Measurements from ENCODE around the gene RRP7A.

GRCh38 chr22:42544686-42545085 lies 25.1 kb upstream of the RRP7A start:
- TF ChIP-seq, protein P1, sequence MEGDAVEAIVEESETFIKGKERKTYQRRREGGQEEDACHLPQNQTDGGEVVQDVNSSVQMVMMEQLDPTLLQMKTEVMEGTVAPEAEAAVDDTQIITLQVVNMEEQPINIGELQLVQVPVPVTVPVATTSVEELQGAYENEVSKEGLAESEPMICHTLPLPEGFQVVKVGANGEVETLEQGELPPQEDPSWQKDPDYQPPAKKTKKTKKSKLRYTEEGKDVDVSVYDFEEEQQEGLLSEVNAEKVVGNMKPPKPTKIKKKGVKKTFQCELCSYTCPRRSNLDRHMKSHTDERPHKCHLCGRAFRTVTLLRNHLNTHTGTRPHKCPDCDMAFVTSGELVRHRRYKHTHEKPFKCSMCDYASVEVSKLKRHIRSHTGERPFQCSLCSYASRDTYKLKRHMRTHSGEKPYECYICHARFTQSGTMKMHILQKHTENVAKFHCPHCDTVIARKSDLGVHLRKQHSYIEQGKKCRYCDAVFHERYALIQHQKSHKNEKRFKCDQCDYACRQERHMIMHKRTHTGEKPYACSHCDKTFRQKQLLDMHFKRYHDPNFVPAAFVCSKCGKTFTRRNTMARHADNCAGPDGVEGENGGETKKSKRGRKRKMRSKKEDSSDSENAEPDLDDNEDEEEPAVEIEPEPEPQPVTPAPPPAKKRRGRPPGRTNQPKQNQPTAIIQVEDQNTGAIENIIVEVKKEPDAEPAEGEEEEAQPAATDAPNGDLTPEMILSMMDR (IDR thresholded peaks at IDR 0.05), result no peak
- TF ChIP-seq POLR2AphosphoS5 (IDR thresholded peaks at IDR 0.05), result no peak
- no peak for TF ChIP-seq POLR2A (IDR thresholded peaks at IDR 0.05)

Data from breast epithelium (tissue), 3 donors.